ENCODE measurements around the gene ATG101.
A peak's percentile ranks its signal among the peaks of the same experiment; 100 is the strongest.

Gene ATG101

GRCh38 chr12:52069327-52070184 is at the start of gene ATG101:
TSS of gene ATG101 (plus strand) at chr12:52069978. CDS start at chr12:52073651, 3,673 bp downstream.
- peak; percentile 99 for DNase-seq

- DNase-seq: peak; percentile 76
Measured at GRCh38 chr12:52020539-52021336, 49.0 kb upstream of the ATG101 start.

GRCh38 chr12:52022841-52023181 is 47.0 kb upstream of the ATG101 start:
- no peak for DNase-seq

- DNase-seq: peak; percentile 95
Measured at GRCh38 chr12:52023182-52023975, 46.4 kb upstream of the ATG101 start.

GRCh38 chr12:52023976-52024688 is 45.6 kb upstream of the ATG101 start:
- no peak for DNase-seq

GRCh38 chr12:52024845-52025230 is 44.9 kb upstream of the ATG101 start:
- DNase-seq: peak; percentile 13

GRCh38 chr12:52026263-52026662 is 43.5 kb upstream of the ATG101 start:
- DNase-seq: no peak

- DNase-seq: no peak
Measured at GRCh38 chr12:52027085-52027843, 42.5 kb upstream of the ATG101 start.

GRCh38 chr12:52029685-52030084 is 40.1 kb upstream of the ATG101 start:
- DNase-seq: peak; percentile 77

- no peak for DNase-seq
Measured at GRCh38 chr12:52032446-52032803, 37.4 kb upstream of the ATG101 start.

GRCh38 chr12:52032804-52033445 is 36.9 kb upstream of the ATG101 start:
- peak; percentile 91 for DNase-seq

GRCh38 chr12:52033446-52034140 is 36.2 kb upstream of the ATG101 start:
- no peak for DNase-seq

GRCh38 chr12:52035190-52035589 is 34.6 kb upstream of the ATG101 start:
- DNase-seq: no peak

GRCh38 chr12:52035926-52036325 is 33.9 kb upstream of the ATG101 start:
- no peak for DNase-seq

GRCh38 chr12:52036587-52037171 is 33.1 kb upstream of the ATG101 start:
- DNase-seq: peak; percentile 78

GRCh38 chr12:52037248-52037861 is 32.4 kb upstream of the ATG101 start:
- peak; percentile 70 for DNase-seq

- DNase-seq: no peak
Measured at GRCh38 chr12:52038447-52038846, 31.3 kb upstream of the ATG101 start.

GRCh38 chr12:52041035-52041434 is 28.7 kb upstream of the ATG101 start:
- DNase-seq: no peak

- no peak for DNase-seq
Measured at GRCh38 chr12:52041695-52042123, 28.1 kb upstream of the ATG101 start.
